Smooth muscle cell (in vitro differentiated cells): Measurements from ENCODE around the gene SDC4. TPM values are rescaled to one million over a fixed set of nuclear protein-coding genes. Genes with fewer than 3 reads are reported as not detected.
A peak's percentile ranks its signal among the peaks of the same experiment; 100 is the strongest.

Source experiments
- DNase-seq: peaks from one replicate; lab custom pipeline; 2025; ENCODE audit not compliant: unreplicated experiment; lab: John Stamatoyannopoulos, UW
- H2AFZ ChIP-seq: fragments of 200-600 bp; sonication (generic); 2 replicates; pipeline ENCODE4 v1.6.0; 2016; ENCODE audit warnings: antibody characterized with exemption, low read depth, mild to moderate bottlenecking
- H3F3A ChIP-seq: fragments of 200-600 bp; sonication (generic); 2 replicates; pipeline ENCODE4 v1.6.0; 2017; ENCODE audit warnings: antibody characterized with exemption, low read depth
- H3K27ac ChIP-seq: fragments of 200-600 bp; sonication (generic); 2 replicates; pipeline ENCODE4 v1.5.1; 2016; ENCODE audit warnings: low read depth, mild to moderate bottlenecking
- H3K27me3 ChIP-seq: fragments of 200-600 bp; sonication (generic); 2 replicates; pipeline ENCODE4 v1.6.1; 2016; ENCODE audit warnings: low read depth, mild to moderate bottlenecking
- H3K36me3 ChIP-seq: fragments of 200-600 bp; sonication (generic); 2 replicates; pipeline ENCODE4 v1.5.1; 2016; ENCODE audit warnings: low read depth
- H3K4me1 ChIP-seq: fragments of 200-600 bp; sonication (generic); 2 replicates; pipeline ENCODE4 v1.5.1; 2016; ENCODE audit warnings: low read depth
- H3K4me2 ChIP-seq: fragments of 200-600 bp; sonication (generic); 2 replicates; pipeline ENCODE4 v1.6.0; 2016; ENCODE audit warnings: mild to moderate bottlenecking
- H3K4me3 ChIP-seq: fragments of 200-600 bp; sonication (generic); 2 replicates; pipeline ENCODE4 v1.5.1; 2016; ENCODE audit warnings: mild to moderate bottlenecking
- H3K79me2 ChIP-seq: fragments of 200-600 bp; sonication (generic); 2 replicates; pipeline ENCODE4 v1.6.0; 2016; ENCODE audit warnings: low read depth, mild to moderate bottlenecking
- H3K9ac ChIP-seq: fragments of 200-600 bp; sonication (generic); 2 replicates; pipeline ENCODE4 v1.6.0; 2016; ENCODE audit warnings: low read depth
- H3K9me3 ChIP-seq: fragments of 200-600 bp; sonication (generic); replicated peaks from 2 replicates; pipeline ENCODE4 v1.5.1; 2016; ENCODE audit warnings: low read depth
- H4K20me1 ChIP-seq: fragments of 200-600 bp; sonication (generic); 2 replicates; pipeline ENCODE4 v1.6.0; 2016; ENCODE audit warnings: low read depth
- WGBS: methylation state at CpG from one replicate; pipeline ENCODE4 v1.1.7; 2016; ENCODE audit warnings: low lambda C conversion rate; 5-methylcytosine and 5-hydroxymethylcytosine counted together
- polyA plus RNA-seq: library from polyadenylated mRNA; unstranded; fragments of >200 nt; fragmentation: Nextera tagmentation; extraction: Ambion mirVana; gene quantifications from 2 replicates; pipeline ENCODE4 v1.2.1, GENCODE V29; 2016
- total RNA-seq: library from RNA; depleted of rRNA; stranded (reverse); fragments of >200 nt; gene quantifications from 2 replicates; pipeline ENCODE4 v1.2.3, GENCODE V29; 2014
- TF ChIP-seq, protein P1 (sequence below): fragments of 200-600 bp; sonication (generic); IDR thresholded peaks from 2 replicates; pipeline ENCODE4 v1.5.1; 2017; ENCODE audit warnings: borderline replicate concordance, mild to moderate bottlenecking, antibody characterized with exemption; ENCODE audit not compliant: insufficient read depth, poor library complexity, severe bottlenecking

The SDC4 gene
- total and polyA plus RNA-seq, 2 experiments from 2014 or later = 45.0 to 70.7 TPM

GRCh38 chr20:45378191-45378590 lies 30.0 kb upstream of the SDC4 start, which contains the start of gene TP53TG5:
Gene TP53TG5, minus strand, starts transcription at chr20:45378325. Its CDS starts 89 bp downstream, at chr20:45378236.
- DNase-seq = no peak
- H3K9ac ChIP-seq = no peak within 1 kb of the TSS
- no peak within 1 kb of the TSS for H3K27ac ChIP-seq
- no peak within 1 kb of the TSS for H3K4me2 ChIP-seq
- H3K4me3 ChIP-seq = no peak within 1 kb of the TSS
- 100% methylated on average over 1 of the region's 1 CpG for WGBS
- no peaks in the 10 kb centered on the region for H4K20me1 ChIP-seq
- H3F3A ChIP-seq = no peaks in the 10 kb centered on the region
- H2AFZ ChIP-seq = no peak within 1 kb of the TSS
- no peaks in the 10 kb centered on the region for H3K79me2 ChIP-seq
- TF ChIP-seq, protein P1, sequence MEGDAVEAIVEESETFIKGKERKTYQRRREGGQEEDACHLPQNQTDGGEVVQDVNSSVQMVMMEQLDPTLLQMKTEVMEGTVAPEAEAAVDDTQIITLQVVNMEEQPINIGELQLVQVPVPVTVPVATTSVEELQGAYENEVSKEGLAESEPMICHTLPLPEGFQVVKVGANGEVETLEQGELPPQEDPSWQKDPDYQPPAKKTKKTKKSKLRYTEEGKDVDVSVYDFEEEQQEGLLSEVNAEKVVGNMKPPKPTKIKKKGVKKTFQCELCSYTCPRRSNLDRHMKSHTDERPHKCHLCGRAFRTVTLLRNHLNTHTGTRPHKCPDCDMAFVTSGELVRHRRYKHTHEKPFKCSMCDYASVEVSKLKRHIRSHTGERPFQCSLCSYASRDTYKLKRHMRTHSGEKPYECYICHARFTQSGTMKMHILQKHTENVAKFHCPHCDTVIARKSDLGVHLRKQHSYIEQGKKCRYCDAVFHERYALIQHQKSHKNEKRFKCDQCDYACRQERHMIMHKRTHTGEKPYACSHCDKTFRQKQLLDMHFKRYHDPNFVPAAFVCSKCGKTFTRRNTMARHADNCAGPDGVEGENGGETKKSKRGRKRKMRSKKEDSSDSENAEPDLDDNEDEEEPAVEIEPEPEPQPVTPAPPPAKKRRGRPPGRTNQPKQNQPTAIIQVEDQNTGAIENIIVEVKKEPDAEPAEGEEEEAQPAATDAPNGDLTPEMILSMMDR = no peak
- H3K36me3 ChIP-seq = no peaks in the 10 kb centered on the region
- no peaks in the 10 kb centered on the region for H3K9me3 ChIP-seq
- H3K4me1 ChIP-seq = no peaks in the 10 kb centered on the region
- H3K27me3 ChIP-seq = no peaks in the 10 kb centered on the region

GRCh38 chr20:45377269-45377668 lies 29.0 kb upstream of the SDC4 start:
- Histone ChIP-seq H3K4me3 (no peak overlapping the region), H3K79me2 (no peaks in the 10 kb centered on the region), H3K4me2 (no peak overlapping the region), H4K20me1 (no peaks in the 10 kb centered on the region), H3K27me3 (no peaks in the 10 kb centered on the region), H3F3A (no peaks in the 10 kb centered on the region), H3K27ac (no peak overlapping the region), H3K9ac (no peak overlapping the region), H3K9me3 (no peaks in the 10 kb centered on the region), H3K4me1 (no peaks in the 10 kb centered on the region), H3K36me3 (no peaks in the 10 kb centered on the region), H2AFZ (no peak overlapping the region)
- 83% methylated on average over 11 of the region's 11 CpGs for WGBS
- DNase-seq = no peak
- TF ChIP-seq, protein P1 = no peak

- no peak for DNase-seq
- Histone ChIP-seq H2AFZ (no peak overlapping the region), H3K27ac (no peak overlapping the region), H3K79me2 (no peaks in the 10 kb centered on the region), H3K36me3 (no peaks in the 10 kb centered on the region), H3F3A (no peaks in the 10 kb centered on the region), H3K4me2 (no peak overlapping the region), H3K27me3 (no peaks in the 10 kb centered on the region), H3K4me1 (no peaks in the 10 kb centered on the region), H3K9me3 (no peaks in the 10 kb centered on the region), H4K20me1 (no peaks in the 10 kb centered on the region), H3K9ac (no peak overlapping the region), H3K4me3 (no peak overlapping the region)
- 98% methylated on average over 14 of the region's 14 CpGs for WGBS
- TF ChIP-seq, protein P1 = no peak
Observed at GRCh38 chr20:45374966-45375365, 26.7 kb upstream of the SDC4 start.

DNA sequence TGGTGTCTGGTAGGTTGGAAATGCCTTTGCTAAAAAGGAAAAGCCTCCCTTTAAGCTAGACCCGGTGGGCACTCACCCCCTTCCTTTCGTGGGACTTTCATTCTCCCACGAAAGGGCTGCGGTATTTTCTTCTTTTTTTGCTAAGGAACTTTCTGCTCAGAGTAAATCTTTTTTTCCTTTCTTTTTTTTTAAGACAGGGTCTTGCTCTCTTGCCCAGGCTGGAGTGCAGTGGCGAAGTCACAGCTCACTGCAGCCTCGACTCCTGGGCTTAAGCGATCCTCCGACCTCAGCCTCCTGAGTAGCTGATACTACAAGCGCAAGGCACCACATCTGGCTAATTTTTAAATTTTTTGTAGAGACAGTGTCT lies 25.9 kb upstream of the SDC4 start:
- no peaks in the 10 kb centered on the region for H3K4me1 ChIP-seq
- peak overlapping the region; percentile 87 for H3K4me2 ChIP-seq
- H3K9me3 ChIP-seq = no peaks in the 10 kb centered on the region
- WGBS = 57% methylated on average over 9 of the region's 9 CpGs
- no peaks in the 10 kb centered on the region for H4K20me1 ChIP-seq
- H3K36me3 ChIP-seq = no peaks in the 10 kb centered on the region
- H3K27me3 ChIP-seq = no peaks in the 10 kb centered on the region
- no peak overlapping the region for H2AFZ ChIP-seq
- H3K9ac ChIP-seq = no peak overlapping the region
- H3F3A ChIP-seq = no peaks in the 10 kb centered on the region
- H3K4me3 ChIP-seq = peak overlapping the region; percentile 51
- TF ChIP-seq, protein P1 = no peak
- no peak for DNase-seq
- H3K27ac ChIP-seq = no peak overlapping the region
- H3K79me2 ChIP-seq = no peaks in the 10 kb centered on the region
